Measurements from ENCODE around the gene IQGAP2.

IQGAP2 gene

GRCh38 chr5:76638479-76638878 lies 235.4 kb downstream of the IQGAP2 start:
- no peaks in the 10 kb centered on the region for H3K4me1 ChIP-seq (ENCODE audit: insufficient read depth, low read length)
- H3K36me3 ChIP-seq (ENCODE audit: insufficient read depth, low read length): no peaks in the 10 kb centered on the region
- no peak overlapping the region for H3K9ac ChIP-seq (ENCODE audit: low read length)
- no peak overlapping the region for H3K4me3 ChIP-seq (ENCODE audit: low read depth in 1 of 2, low read length in 2 of 2)
- no peaks in the 10 kb centered on the region for H3K27me3 ChIP-seq (ENCODE audit: control insufficient read depth in 1 of 2, insufficient read depth in 2 of 2, low read length in 2 of 2)
- H3K27ac ChIP-seq (ENCODE audit: low read depth, low read length): no peak overlapping the region
- H3K9me3 ChIP-seq (ENCODE audit: low read length): no peaks in the 10 kb centered on the region

- H3K36me3 ChIP-seq (ENCODE audit: insufficient read depth, low read length): no peaks in the 10 kb centered on the region
- no peak overlapping the region for H3K4me3 ChIP-seq (ENCODE audit: low read depth in 1 of 2, low read length in 2 of 2)
- H3K9me3 ChIP-seq (ENCODE audit: low read length): no peaks in the 10 kb centered on the region
- H3K27ac ChIP-seq (ENCODE audit: low read depth, low read length): no peak overlapping the region
- no peaks in the 10 kb centered on the region for H3K27me3 ChIP-seq (ENCODE audit: control insufficient read depth in 1 of 2, insufficient read depth in 2 of 2, low read length in 2 of 2)
- no peak overlapping the region for H3K9ac ChIP-seq (ENCODE audit: low read length)
- H3K4me1 ChIP-seq (ENCODE audit: insufficient read depth, low read length): no peaks in the 10 kb centered on the region
Observed at GRCh38 chr5:76641514-76642120, 238.5 kb downstream of the IQGAP2 start.

GRCh38 chr5:76642390-76643040 lies 239.4 kb downstream of the IQGAP2 start:
- H3K27ac ChIP-seq (ENCODE audit: low read depth, low read length): no peak overlapping the region
- no peak overlapping the region for H3K4me3 ChIP-seq (ENCODE audit: low read depth in 1 of 2, low read length in 2 of 2)
- H3K4me1 ChIP-seq (ENCODE audit: insufficient read depth, low read length): no peaks in the 10 kb centered on the region
- H3K36me3 ChIP-seq (ENCODE audit: insufficient read depth, low read length): no peaks in the 10 kb centered on the region
- H3K9ac ChIP-seq (ENCODE audit: low read length): no peak overlapping the region
- H3K27me3 ChIP-seq (ENCODE audit: control insufficient read depth in 1 of 2, insufficient read depth in 2 of 2, low read length in 2 of 2): no peaks in the 10 kb centered on the region
- no peaks in the 10 kb centered on the region for H3K9me3 ChIP-seq (ENCODE audit: low read length)

- Histone ChIP-seq H3K4me3 (ENCODE audit: low read depth in 1 of 2, low read length in 2 of 2) (no peak overlapping the region), H3K27ac (ENCODE audit: low read depth, low read length) (no peak overlapping the region), H3K9me3 (ENCODE audit: low read length) (no peaks in the 10 kb centered on the region), H3K36me3 (ENCODE audit: insufficient read depth, low read length) (no peaks in the 10 kb centered on the region), H3K4me1 (ENCODE audit: insufficient read depth, low read length) (no peaks in the 10 kb centered on the region), H3K27me3 (ENCODE audit: control insufficient read depth in 1 of 2, insufficient read depth in 2 of 2, low read length in 2 of 2) (no peaks in the 10 kb centered on the region), H3K9ac (ENCODE audit: low read length) (no peak overlapping the region)
Observed at GRCh38 chr5:76643371-76643770, 240.3 kb downstream of the IQGAP2 start.

- H3K27me3 ChIP-seq (ENCODE audit: control insufficient read depth in 1 of 2, insufficient read depth in 2 of 2, low read length in 2 of 2): no peaks in the 10 kb centered on the region
Observed at GRCh38 chr5:76649140-76649539, 246.1 kb downstream of the IQGAP2 start.

GRCh38 chr5:76652809-76653414 lies 249.8 kb downstream of the IQGAP2 start:
- no peaks in the 10 kb centered on the region for H3K36me3 ChIP-seq (ENCODE audit: insufficient read depth, low read length)
- no peaks in the 10 kb centered on the region for H3K9me3 ChIP-seq (ENCODE audit: low read length)
- no peak overlapping the region for H3K4me3 ChIP-seq (ENCODE audit: low read depth in 1 of 2, low read length in 2 of 2)
- no peaks in the 10 kb centered on the region for H3K4me1 ChIP-seq (ENCODE audit: insufficient read depth, low read length)
- no peak overlapping the region for H3K9ac ChIP-seq (ENCODE audit: low read length)
- H3K27ac ChIP-seq (ENCODE audit: low read depth, low read length): no peak overlapping the region
- no peaks in the 10 kb centered on the region for H3K27me3 ChIP-seq (ENCODE audit: control insufficient read depth in 1 of 2, insufficient read depth in 2 of 2, low read length in 2 of 2)

More at GRCh38 chr5:76649140-76649539, 246.1 kb downstream of the IQGAP2 start:
- Histone ChIP-seq H3K9ac (ENCODE audit: low read length) (no peak overlapping the region), H3K36me3 (ENCODE audit: insufficient read depth, low read length) (no peaks in the 10 kb centered on the region), H3K27ac (ENCODE audit: low read depth, low read length) (no peak overlapping the region), H3K4me3 (ENCODE audit: low read depth in 1 of 2, low read length in 2 of 2) (no peak overlapping the region), H3K9me3 (ENCODE audit: low read length) (no peaks in the 10 kb centered on the region), H3K4me1 (ENCODE audit: insufficient read depth, low read length) (no peaks in the 10 kb centered on the region)

- Histone ChIP-seq H3K9me3 (ENCODE audit: low read length) (no peaks in the 10 kb centered on the region), H3K4me3 (ENCODE audit: low read depth in 1 of 2, low read length in 2 of 2) (no peak overlapping the region), H3K36me3 (ENCODE audit: insufficient read depth, low read length) (no peaks in the 10 kb centered on the region), H3K27ac (ENCODE audit: low read depth, low read length) (no peak overlapping the region), H3K4me1 (ENCODE audit: insufficient read depth, low read length) (no peaks in the 10 kb centered on the region), H3K9ac (ENCODE audit: low read length) (no peak overlapping the region), H3K27me3 (ENCODE audit: control insufficient read depth in 1 of 2, insufficient read depth in 2 of 2, low read length in 2 of 2) (no peaks in the 10 kb centered on the region)
Observed at GRCh38 chr5:76657091-76657490, 254.0 kb downstream of the IQGAP2 start.

- H3K4me1 ChIP-seq (ENCODE audit: insufficient read depth, low read length): no peaks in the 10 kb centered on the region
- H3K9me3 ChIP-seq (ENCODE audit: low read length): no peaks in the 10 kb centered on the region
- no peaks in the 10 kb centered on the region for H3K36me3 ChIP-seq (ENCODE audit: insufficient read depth, low read length)
- no peak overlapping the region for H3K9ac ChIP-seq (ENCODE audit: low read length)
- H3K27ac ChIP-seq (ENCODE audit: low read depth, low read length): no peak overlapping the region
- no peaks in the 10 kb centered on the region for H3K27me3 ChIP-seq (ENCODE audit: control insufficient read depth in 1 of 2, insufficient read depth in 2 of 2, low read length in 2 of 2)
- no peak overlapping the region for H3K4me3 ChIP-seq (ENCODE audit: low read depth in 1 of 2, low read length in 2 of 2)
Observed at GRCh38 chr5:76657683-76658311, 254.7 kb downstream of the IQGAP2 start.

GRCh38 chr5:76660360-76660759 lies 257.3 kb downstream of the IQGAP2 start:
- no peaks in the 10 kb centered on the region for H3K27me3 ChIP-seq (ENCODE audit: control insufficient read depth in 1 of 2, insufficient read depth in 2 of 2, low read length in 2 of 2)
- H3K9me3 ChIP-seq (ENCODE audit: low read length): no peaks in the 10 kb centered on the region
- H3K4me3 ChIP-seq (ENCODE audit: low read depth in 1 of 2, low read length in 2 of 2): no peak overlapping the region
- H3K4me1 ChIP-seq (ENCODE audit: insufficient read depth, low read length): no peaks in the 10 kb centered on the region
- no peak overlapping the region for H3K27ac ChIP-seq (ENCODE audit: low read depth, low read length)
- no peak overlapping the region for H3K9ac ChIP-seq (ENCODE audit: low read length)
- no peaks in the 10 kb centered on the region for H3K36me3 ChIP-seq (ENCODE audit: insufficient read depth, low read length)

- Histone ChIP-seq H3K4me1 (ENCODE audit: insufficient read depth, low read length) (no peaks in the 10 kb centered on the region), H3K27me3 (ENCODE audit: control insufficient read depth in 1 of 2, insufficient read depth in 2 of 2, low read length in 2 of 2) (no peaks in the 10 kb centered on the region), H3K36me3 (ENCODE audit: insufficient read depth, low read length) (no peaks in the 10 kb centered on the region), H3K9me3 (ENCODE audit: low read length) (no peaks in the 10 kb centered on the region), H3K4me3 (ENCODE audit: low read depth in 1 of 2, low read length in 2 of 2) (no peak overlapping the region), H3K9ac (ENCODE audit: low read length) (no peak overlapping the region), H3K27ac (ENCODE audit: low read depth, low read length) (no peak overlapping the region)
Observed at GRCh38 chr5:76662521-76662920, 259.4 kb downstream of the IQGAP2 start.

GRCh38 chr5:76663573-76663972 lies 260.5 kb downstream of the IQGAP2 start:
- Histone ChIP-seq H3K9ac (ENCODE audit: low read length) (no peak overlapping the region), H3K4me1 (ENCODE audit: insufficient read depth, low read length) (no peaks in the 10 kb centered on the region), H3K27me3 (ENCODE audit: control insufficient read depth in 1 of 2, insufficient read depth in 2 of 2, low read length in 2 of 2) (no peaks in the 10 kb centered on the region)

More at GRCh38 chr5:76663573-76663972, 260.5 kb downstream of the IQGAP2 start:
- Histone ChIP-seq H3K9me3 (ENCODE audit: low read length) (no peaks in the 10 kb centered on the region), H3K27ac (ENCODE audit: low read depth, low read length) (no peak overlapping the region), H3K36me3 (ENCODE audit: insufficient read depth, low read length) (no peaks in the 10 kb centered on the region), H3K4me3 (ENCODE audit: low read depth in 1 of 2, low read length in 2 of 2) (no peak overlapping the region)
